Hepatocyte (in vitro differentiated cells): Measurements from ENCODE around the gene ACOT4.
"Not testable (repeated sequence)": the region's sequence is repeated elsewhere in the genome, so short reads cannot be mapped to it uniquely, and the experiment has no call there.

Experiments used
- EZH2 ChIP-seq: fragments of 200-600 bp; sonication (generic); IDR thresholded peaks from 2 replicates; pipeline ENCODE4 v1.6.1; 2016; ENCODE audit warnings: antibody characterized with exemption, mild to moderate bottlenecking, borderline replicate concordance
- TF ChIP-seq, protein P1 (sequence below): fragments of 200-600 bp; sonication (generic); IDR thresholded peaks from 2 replicates; pipeline ENCODE4 v1.5.1; 2016; ENCODE audit warnings: antibody characterized with exemption, mild to moderate bottlenecking; ENCODE audit not compliant: poor library complexity

DNA sequence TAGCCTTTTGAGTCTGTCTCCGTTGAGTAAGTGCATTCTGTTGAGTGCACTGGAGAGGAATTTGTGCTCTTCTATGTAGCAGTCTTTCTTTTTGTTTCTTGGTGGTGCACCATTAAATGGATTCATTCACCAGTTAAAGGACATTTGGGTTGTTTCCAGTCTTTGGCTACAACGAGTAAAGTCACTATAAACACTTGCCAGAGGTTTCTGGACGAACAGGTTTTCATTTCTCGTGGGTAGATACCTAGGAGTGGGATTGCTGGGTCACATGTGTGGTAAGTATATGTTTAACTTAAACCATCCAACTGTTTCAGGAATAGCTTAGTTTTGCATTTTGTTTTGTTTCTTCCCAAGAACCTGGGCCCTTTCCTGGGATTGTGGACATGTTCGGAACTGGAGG is 18.6 kb upstream of the ACOT4 start:
- not testable (repeated sequence) for TF ChIP-seq EZH2
- TF ChIP-seq, protein P1, sequence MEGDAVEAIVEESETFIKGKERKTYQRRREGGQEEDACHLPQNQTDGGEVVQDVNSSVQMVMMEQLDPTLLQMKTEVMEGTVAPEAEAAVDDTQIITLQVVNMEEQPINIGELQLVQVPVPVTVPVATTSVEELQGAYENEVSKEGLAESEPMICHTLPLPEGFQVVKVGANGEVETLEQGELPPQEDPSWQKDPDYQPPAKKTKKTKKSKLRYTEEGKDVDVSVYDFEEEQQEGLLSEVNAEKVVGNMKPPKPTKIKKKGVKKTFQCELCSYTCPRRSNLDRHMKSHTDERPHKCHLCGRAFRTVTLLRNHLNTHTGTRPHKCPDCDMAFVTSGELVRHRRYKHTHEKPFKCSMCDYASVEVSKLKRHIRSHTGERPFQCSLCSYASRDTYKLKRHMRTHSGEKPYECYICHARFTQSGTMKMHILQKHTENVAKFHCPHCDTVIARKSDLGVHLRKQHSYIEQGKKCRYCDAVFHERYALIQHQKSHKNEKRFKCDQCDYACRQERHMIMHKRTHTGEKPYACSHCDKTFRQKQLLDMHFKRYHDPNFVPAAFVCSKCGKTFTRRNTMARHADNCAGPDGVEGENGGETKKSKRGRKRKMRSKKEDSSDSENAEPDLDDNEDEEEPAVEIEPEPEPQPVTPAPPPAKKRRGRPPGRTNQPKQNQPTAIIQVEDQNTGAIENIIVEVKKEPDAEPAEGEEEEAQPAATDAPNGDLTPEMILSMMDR, result not testable (repeated sequence)
